PC-9 (cell line): ENCODE results near the gene ALG1.
"Not testable (repeated sequence)": the region's sequence is repeated elsewhere in the genome, so short reads cannot be mapped to it uniquely, and the experiment has no call there.

Experiments
- EZH2 ChIP-seq: fragments of 200-600 bp; sonication (generic); IDR thresholded peaks from 2 replicates; pipeline ENCODE4 v1.8.0; 2017; ENCODE audit warnings: antibody characterized with exemption, low read depth
- TF ChIP-seq, protein P1 (sequence below): fragments of 200-600 bp; sonication (generic); conservative IDR thresholded peaks from 2 replicates; pipeline ENCODE4 v1.6.1; 2017; ENCODE audit warnings: mixed run types, antibody characterized with exemption, mild to moderate bottlenecking, moderate library complexity

DNA sequence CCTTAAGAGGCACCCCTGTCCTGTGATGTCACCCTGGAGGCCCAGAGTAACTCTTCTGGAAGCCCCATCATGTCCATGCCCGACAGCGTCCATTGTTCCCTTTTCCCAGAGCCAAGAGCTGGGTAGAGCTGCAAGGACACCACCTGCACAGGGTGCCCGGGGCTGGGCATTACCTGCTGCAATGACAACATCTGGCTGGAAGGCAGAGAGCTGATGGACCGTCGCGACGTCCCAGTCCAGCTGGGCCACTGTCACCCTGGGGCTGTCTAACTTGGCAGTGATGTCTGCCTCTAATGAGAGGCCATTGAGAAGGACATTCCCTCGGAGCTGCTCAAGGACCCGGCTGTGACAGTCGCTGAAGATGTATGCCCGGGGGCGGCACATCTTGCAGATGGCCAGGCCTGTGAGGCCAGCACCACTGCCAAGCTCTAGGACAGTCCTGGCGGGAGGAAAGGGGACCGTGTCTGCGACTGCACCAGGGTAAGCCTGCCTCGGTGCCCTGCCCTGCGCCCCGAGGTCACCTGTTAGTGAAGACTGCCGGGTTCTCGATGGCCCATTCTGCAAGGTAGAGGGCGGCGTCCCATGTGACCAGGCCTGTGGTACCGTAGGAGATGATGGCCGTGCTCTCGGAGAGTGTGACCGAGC lies 18.4 kb downstream of the ALG1 start:
- TF ChIP-seq, protein P1, sequence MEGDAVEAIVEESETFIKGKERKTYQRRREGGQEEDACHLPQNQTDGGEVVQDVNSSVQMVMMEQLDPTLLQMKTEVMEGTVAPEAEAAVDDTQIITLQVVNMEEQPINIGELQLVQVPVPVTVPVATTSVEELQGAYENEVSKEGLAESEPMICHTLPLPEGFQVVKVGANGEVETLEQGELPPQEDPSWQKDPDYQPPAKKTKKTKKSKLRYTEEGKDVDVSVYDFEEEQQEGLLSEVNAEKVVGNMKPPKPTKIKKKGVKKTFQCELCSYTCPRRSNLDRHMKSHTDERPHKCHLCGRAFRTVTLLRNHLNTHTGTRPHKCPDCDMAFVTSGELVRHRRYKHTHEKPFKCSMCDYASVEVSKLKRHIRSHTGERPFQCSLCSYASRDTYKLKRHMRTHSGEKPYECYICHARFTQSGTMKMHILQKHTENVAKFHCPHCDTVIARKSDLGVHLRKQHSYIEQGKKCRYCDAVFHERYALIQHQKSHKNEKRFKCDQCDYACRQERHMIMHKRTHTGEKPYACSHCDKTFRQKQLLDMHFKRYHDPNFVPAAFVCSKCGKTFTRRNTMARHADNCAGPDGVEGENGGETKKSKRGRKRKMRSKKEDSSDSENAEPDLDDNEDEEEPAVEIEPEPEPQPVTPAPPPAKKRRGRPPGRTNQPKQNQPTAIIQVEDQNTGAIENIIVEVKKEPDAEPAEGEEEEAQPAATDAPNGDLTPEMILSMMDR: not testable (repeated sequence)
- TF ChIP-seq EZH2: not testable (repeated sequence)
